Left lung (tissue), 10 donors: Measurements from ENCODE around the gene ALDH16A1. TPM values are rescaled to one million over a fixed set of nuclear protein-coding genes. Genes with fewer than 3 reads are reported as not detected.

Source experiments
- ATAC-seq: fragments of 200-7000 bp; cut with Tn5 transposase; one replicate; pipeline ENCODE4 v1.9.1; 2020; ENCODE audit warnings: moderate library complexity
- DNase-seq, 4 donors: peaks; one replicate each; pipeline ENCODE4 v3.0.0-alpha.2; 2013 to 2020
- H3K27ac ChIP-seq, 2 donors: fragments of 200-600 bp; sonication (generic) in 1 of 2; one replicate each; pipeline versions ENCODE4 v1.5.0 to v1.8.0; 2020 to 2021
- H3K27me3 ChIP-seq, 2 donors: fragments of 200-600 bp; sonication (generic) in 1 of 2; one replicate each; pipeline versions ENCODE4 v1.5.0 to v1.8.0; 2020 to 2021
- H3K36me3 ChIP-seq, 2 donors: fragments of 200-600 bp; sonication (generic) in 1 of 2; one replicate each; pipeline versions ENCODE4 v1.5.0 to v1.8.0; 2020 to 2021
- H3K4me1 ChIP-seq, 2 donors: fragments of 200-600 bp; one replicate each; pipeline ENCODE4 v1.8.0; 2021
- H3K4me3 ChIP-seq, 2 donors: fragments of 200-600 bp; sonication (generic) in 1 of 2; one replicate each; pipeline versions ENCODE4 v1.5.0 to v1.8.0; 2020 to 2021; ENCODE audit warnings: mild to moderate bottlenecking in 1 of 2
- H3K9me3 ChIP-seq, 2 donors: fragments of 200-600 bp; sonication (generic) in 1 of 2; one replicate each; pipeline versions ENCODE4 v1.5.0 to v1.8.0; 2020 to 2021
- intact Hi-C, 2 donors: fragments of 100-400 bp; cut with DNase I; formaldehyde crosslinking; loops; one replicate each; pipeline versions ENCODE4 v1.11.2 to v1.14.2; 2022
- polyA plus RNA-seq, 6 donors: library from polyadenylated mRNA; unstranded; fragments of 120-200 nt; gene quantifications; one replicate each; pipeline ENCODE4 v1.2.1, GENCODE V29; 2013; ENCODE audit not compliant: insufficient read length in 6 of 6
- total RNA-seq, 2 donors: library from RNA; stranded (reverse); fragmentation: NEBNext Ultra II Directional; extraction: Animal tissue kit (Norgen Biotek cat#: 25700); gene quantifications; one replicate each; pipeline ENCODE4 v1.2.1, GENCODE V29; 2021
- TF ChIP-seq, protein P1 (sequence below), 2 donors: fragments of 200-600 bp; sonication (generic) in 1 of 2; IDR thresholded peaks; one replicate each; pipeline versions ENCODE4 v1.5.0 to v1.8.0; 2021; ENCODE audit warnings: antibody characterized with exemption in 2 of 2
- donor health status: DM: no; HTN: yes; CAD: no.
- donor health status: DM: no; HTN: no; CAD: no.

ALDH16A1 gene
- total and polyA plus RNA-seq, 8 donors: 12.6 to 54.2 (median 18.1) TPM

DNA sequence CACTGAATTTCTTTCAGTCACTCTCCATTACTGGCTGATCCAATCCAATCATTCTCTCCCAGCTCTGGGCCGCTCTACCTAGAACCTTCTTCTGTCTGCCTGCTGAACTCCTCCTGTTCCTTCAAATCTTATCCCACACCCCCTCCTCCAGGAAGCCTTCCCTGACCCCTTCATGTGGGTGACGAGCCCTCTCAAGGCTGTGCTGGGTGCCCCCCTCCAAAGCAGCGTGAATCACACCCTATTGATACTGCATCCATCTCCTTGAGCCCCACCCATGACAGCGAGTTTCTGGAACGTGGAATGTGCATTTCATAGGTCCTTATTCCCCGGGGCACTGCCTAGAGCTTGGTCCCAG, 4.6 kb upstream of the ALDH16A1 start:
- Histone ChIP-seq H3K9me3 (no peaks in the 10 kb centered on the region), H3K27me3 (no peaks in the 10 kb centered on the region), H3K36me3 (peaks cover 0 to 34% of the 10 kb centered on the region in 2 donors), H3K27ac (no peak overlapping the region), H3K4me3 (no peak overlapping the region), H3K4me1 (peaks cover 0 to 41% of the 10 kb centered on the region in 2 donors)
- ATAC-seq (no peak), DNase-seq (no peak)
- TF ChIP-seq, protein P1, sequence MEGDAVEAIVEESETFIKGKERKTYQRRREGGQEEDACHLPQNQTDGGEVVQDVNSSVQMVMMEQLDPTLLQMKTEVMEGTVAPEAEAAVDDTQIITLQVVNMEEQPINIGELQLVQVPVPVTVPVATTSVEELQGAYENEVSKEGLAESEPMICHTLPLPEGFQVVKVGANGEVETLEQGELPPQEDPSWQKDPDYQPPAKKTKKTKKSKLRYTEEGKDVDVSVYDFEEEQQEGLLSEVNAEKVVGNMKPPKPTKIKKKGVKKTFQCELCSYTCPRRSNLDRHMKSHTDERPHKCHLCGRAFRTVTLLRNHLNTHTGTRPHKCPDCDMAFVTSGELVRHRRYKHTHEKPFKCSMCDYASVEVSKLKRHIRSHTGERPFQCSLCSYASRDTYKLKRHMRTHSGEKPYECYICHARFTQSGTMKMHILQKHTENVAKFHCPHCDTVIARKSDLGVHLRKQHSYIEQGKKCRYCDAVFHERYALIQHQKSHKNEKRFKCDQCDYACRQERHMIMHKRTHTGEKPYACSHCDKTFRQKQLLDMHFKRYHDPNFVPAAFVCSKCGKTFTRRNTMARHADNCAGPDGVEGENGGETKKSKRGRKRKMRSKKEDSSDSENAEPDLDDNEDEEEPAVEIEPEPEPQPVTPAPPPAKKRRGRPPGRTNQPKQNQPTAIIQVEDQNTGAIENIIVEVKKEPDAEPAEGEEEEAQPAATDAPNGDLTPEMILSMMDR (IDR thresholded peaks at IDR 0.05): no peak
- intact Hi-C loops: no loop called here

- Histone ChIP-seq H3K27me3 (no peaks in the 10 kb centered on the region), H3K27ac (no peak overlapping the region), H3K4me1 (peaks cover 0 to 37% of the 10 kb centered on the region in 2 donors), H3K9me3 (no peaks in the 10 kb centered on the region), H3K4me3 (peak overlapping the region in 1 of 2 donors; percentile 79), H3K36me3 (peaks cover 0 to 34% of the 10 kb centered on the region in 2 donors)
- intact Hi-C loops: no loop called here
- ATAC-seq: no peak
- no peak for DNase-seq
- TF ChIP-seq, protein P1 (IDR thresholded peaks at IDR 0.05): no peak
Measured at GRCh38 chr19:49450405-49450804, 2.6 kb upstream of the ALDH16A1 start.

DNA sequence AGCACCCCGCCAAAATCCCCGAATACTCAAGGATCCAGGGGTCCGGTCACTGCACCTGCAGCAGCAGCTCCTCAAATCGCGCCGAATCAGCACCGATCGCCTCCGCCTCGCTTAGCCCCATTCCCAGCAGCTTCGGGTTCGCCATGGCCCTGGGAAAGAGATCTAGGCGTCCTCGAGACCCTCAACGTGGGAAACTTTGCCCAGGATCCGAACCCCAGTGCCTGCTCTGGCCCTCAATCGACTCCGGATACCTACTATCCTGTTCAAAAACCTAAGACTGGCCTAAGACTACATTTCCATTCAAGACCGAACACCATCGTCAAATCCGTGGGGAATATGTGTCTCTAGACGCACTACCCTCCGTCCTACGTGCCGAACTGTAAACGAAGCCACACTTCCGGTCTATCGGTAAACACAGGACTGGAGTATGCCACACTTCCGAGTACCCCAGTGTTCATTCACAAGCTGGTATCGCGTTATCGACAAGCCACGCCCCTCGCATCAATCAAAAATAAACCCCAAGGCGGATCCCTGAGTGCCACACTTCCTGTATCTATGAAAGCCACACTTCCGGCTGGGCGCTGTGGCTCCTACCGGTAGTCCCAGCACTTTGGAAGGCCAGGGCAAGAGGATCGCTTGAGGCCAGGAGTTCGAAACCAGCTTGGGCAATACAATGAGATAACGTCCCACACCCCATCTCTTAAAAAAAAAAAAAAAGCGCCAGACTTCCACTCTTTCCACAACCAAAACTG, 1.4 kb upstream of the ALDH16A1 start, which contains the start of gene PIH1D1:
TSS of gene PIH1D1 (minus strand) at position 385 of the 752 bp plus-strand sequence. CDS start at position 145, 240 bp downstream.
- no peaks in the 10 kb centered on the region for H3K27me3 ChIP-seq
- peaks cover 0 to 26% of the 10 kb centered on the region in 2 donors for H3K36me3 ChIP-seq
- H3K9me3 ChIP-seq: no peaks in the 10 kb centered on the region
- H3K27ac ChIP-seq: peak within 1 kb of the TSS; percentile 91 to 98
- intact Hi-C loops: no loop called here
- ATAC-seq (peak; percentile 78), DNase-seq (peak; percentile 91 to 98 (median 98))
- peak within 1 kb of the TSS; percentile 59 to 79 for H3K4me3 ChIP-seq
- TF ChIP-seq, protein P1 (IDR thresholded peaks at IDR 0.05): no peak
- peaks cover 0 to 35% of the 10 kb centered on the region in 2 donors for H3K4me1 ChIP-seq

DNA sequence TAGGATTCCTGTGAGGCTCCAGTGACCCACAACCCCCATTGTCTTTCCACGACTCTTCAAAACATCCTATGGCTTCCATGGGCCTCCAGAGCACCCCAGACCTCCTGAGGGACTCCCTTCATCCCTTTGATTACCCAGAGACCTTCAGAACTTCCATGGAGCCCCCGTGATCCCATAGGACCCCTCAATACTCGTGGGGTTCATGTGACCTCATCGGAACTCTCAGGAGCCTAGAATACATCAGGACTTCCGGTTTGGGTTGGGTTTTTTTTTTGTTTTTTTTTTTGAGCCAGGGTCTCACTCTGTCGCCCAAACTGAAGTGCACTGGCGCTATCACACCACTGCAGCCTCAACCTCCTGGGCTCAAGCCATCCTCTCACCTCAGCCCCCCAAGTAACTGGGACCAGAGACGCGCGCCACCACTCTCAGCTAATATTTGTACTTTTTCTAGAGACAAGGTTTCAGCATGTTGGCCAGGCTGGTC, 774 bp downstream of the ALDH16A1 start:
- peaks cover 0 to 42% of the 10 kb centered on the region in 2 donors for H3K4me1 ChIP-seq
- ATAC-seq: no peak
- H3K27ac ChIP-seq: peak overlapping the region; percentile 91 to 98
- intact Hi-C loops: no loop called here
- TF ChIP-seq, protein P1 (IDR thresholded peaks at IDR 0.05): no peak
- peaks cover 0 to 7% of the 10 kb centered on the region in 2 donors for H3K36me3 ChIP-seq
- H3K9me3 ChIP-seq: no peaks in the 10 kb centered on the region
- H3K4me3 ChIP-seq: peak overlapping the region; percentile 51 to 79
- no peaks in the 10 kb centered on the region for H3K27me3 ChIP-seq
- DNase-seq: no peak

DNA sequence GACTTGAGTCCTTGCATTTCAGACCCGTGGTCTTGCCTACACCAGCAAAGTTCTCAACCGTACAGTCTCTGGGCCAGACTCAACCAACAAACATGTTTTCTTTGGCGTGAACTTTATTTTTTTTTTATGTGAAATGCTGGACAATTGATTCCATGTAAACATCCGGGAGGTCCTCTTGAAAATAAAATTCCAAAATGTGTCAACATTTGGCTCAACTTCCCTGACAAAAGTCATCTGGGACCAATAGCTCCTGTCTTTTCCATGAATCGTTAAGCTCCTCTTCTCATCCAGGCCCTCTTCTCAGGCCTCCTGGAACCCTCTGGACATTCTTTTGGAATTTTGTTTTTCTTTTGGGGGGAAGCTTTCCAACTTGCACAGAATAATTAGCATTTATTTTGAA, 2.7 kb downstream of the ALDH16A1 start:
- ATAC-seq (no peak), DNase-seq (peak in 2 of 4 donors; percentile 82 to 84)
- intact Hi-C loops: no loop called here
- TF ChIP-seq, protein P1 (IDR thresholded peaks at IDR 0.05): no peak
- H3K27ac ChIP-seq: peak overlapping the region; percentile 28 to 60
- no peaks in the 10 kb centered on the region for H3K9me3 ChIP-seq
- H3K4me1 ChIP-seq: peaks cover 0 to 30% of the 10 kb centered on the region in 2 donors
- no peak overlapping the region for H3K4me3 ChIP-seq
- H3K27me3 ChIP-seq: no peaks in the 10 kb centered on the region
- H3K36me3 ChIP-seq: peaks cover 0 to 20% of the 10 kb centered on the region in 2 donors
